Measurements from ENCODE around the gene SPRR1A.

DNA sequence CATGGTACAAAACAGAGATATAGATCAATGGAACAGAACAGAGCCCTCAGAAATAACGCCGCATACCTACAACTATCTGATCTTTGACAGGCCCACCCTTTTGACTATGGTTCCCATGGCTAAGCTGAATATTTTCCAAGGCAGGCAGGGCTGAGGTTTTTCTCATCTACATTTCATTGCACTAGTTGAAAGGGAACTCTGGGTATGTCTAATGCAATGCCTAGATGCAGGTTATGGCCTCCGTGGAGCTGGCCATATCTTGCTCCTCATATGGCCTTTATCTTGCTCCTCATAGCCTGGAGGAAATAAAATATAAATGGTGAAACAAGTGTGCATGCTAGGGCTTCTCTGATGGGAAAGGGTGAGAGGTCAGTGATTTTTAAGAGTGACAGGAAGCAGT lies 26.3 kb upstream of the SPRR1A start:
- TF ChIP-seq RAD21 (IDR thresholded peaks at IDR 0.05; ENCODE audit: low read depth) (no peak), TAF1 (IDR thresholded peaks at IDR 0.05; ENCODE audit: low read depth) (no peak), FOXM1 (IDR thresholded peaks at IDR 0.05; ENCODE audit: borderline replicate concordance, low read depth) (no peak), EP300 (IDR thresholded peaks at IDR 0.05; ENCODE audit: borderline replicate concordance) (no peak), CREB1 (IDR thresholded peaks at IDR 0.05; ENCODE audit: low read depth) (no peak)
- TF ChIP-seq, protein P1, sequence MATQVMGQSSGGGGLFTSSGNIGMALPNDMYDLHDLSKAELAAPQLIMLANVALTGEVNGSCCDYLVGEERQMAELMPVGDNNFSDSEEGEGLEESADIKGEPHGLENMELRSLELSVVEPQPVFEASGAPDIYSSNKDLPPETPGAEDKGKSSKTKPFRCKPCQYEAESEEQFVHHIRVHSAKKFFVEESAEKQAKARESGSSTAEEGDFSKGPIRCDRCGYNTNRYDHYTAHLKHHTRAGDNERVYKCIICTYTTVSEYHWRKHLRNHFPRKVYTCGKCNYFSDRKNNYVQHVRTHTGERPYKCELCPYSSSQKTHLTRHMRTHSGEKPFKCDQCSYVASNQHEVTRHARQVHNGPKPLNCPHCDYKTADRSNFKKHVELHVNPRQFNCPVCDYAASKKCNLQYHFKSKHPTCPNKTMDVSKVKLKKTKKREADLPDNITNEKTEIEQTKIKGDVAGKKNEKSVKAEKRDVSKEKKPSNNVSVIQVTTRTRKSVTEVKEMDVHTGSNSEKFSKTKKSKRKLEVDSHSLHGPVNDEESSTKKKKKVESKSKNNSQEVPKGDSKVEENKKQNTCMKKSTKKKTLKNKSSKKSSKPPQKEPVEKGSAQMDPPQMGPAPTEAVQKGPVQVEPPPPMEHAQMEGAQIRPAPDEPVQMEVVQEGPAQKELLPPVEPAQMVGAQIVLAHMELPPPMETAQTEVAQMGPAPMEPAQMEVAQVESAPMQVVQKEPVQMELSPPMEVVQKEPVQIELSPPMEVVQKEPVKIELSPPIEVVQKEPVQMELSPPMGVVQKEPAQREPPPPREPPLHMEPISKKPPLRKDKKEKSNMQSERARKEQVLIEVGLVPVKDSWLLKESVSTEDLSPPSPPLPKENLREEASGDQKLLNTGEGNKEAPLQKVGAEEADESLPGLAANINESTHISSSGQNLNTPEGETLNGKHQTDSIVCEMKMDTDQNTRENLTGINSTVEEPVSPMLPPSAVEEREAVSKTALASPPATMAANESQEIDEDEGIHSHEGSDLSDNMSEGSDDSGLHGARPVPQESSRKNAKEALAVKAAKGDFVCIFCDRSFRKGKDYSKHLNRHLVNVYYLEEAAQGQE (IDR thresholded peaks at IDR 0.05; ENCODE audit: low read depth), result no peak
- TF ChIP-seq, protein P2, sequence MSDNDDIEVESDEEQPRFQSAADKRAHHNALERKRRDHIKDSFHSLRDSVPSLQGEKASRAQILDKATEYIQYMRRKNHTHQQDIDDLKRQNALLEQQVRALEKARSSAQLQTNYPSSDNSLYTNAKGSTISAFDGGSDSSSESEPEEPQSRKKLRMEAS (IDR thresholded peaks at IDR 0.05), result no peak
